Liver (tissue), 9 donors: ENCODE measurements around the gene HIVEP2. TPM values are rescaled to one million over a fixed set of nuclear protein-coding genes. Genes with fewer than 3 reads are reported as not detected.

Source experiments
- DNase-seq: peaks from one replicate; pipeline ENCODE4 v3.0.0-alpha.2; 2017; ENCODE audit warnings: low spot score
- H3K27ac ChIP-seq, 2 donors: one replicate each; pipeline ENCODE4 v1.7.0; 2013; ENCODE audit warnings: inconsistent platforms in 2 of 2, low read length in 2 of 2, control low read depth in 1 of 2, low read depth in 1 of 2, mild to moderate bottlenecking in 1 of 2
- H3K27me3 ChIP-seq, 4 donors: one replicate each; pipeline versions ENCODE4 v1.6.1 to v1.7.0; 2013; ENCODE audit warnings: low read length in 3 of 4, inconsistent platforms in 1 of 4, mild to moderate bottlenecking in 1 of 4, moderate library complexity in 1 of 4; ENCODE audit not compliant: control insufficient read depth in 4 of 4, insufficient read depth in 4 of 4
- H3K36me3 ChIP-seq, 4 donors: one replicate each; pipeline versions ENCODE4 v1.6.1 to v1.7.0; 2013; ENCODE audit warnings: low read length in 3 of 4, mild to moderate bottlenecking in 3 of 4, low read depth in 1 of 4, moderate library complexity in 1 of 4; ENCODE audit not compliant: control insufficient read depth in 4 of 4, insufficient read depth in 3 of 4
- H3K4me1 ChIP-seq, 4 donors: one replicate each; pipeline versions ENCODE4 v1.6.1 to v1.7.0; 2013; ENCODE audit warnings: low read length in 3 of 4, mild to moderate bottlenecking in 3 of 4, moderate library complexity in 1 of 4; ENCODE audit not compliant: control insufficient read depth in 4 of 4, insufficient read depth in 4 of 4
- H3K4me3 ChIP-seq, 3 donors: one replicate each; pipeline versions ENCODE4 v1.6.1 to v1.7.0; 2013; ENCODE audit warnings: low read length in 3 of 3, control low read depth in 1 of 3, low read depth in 1 of 3, mild to moderate bottlenecking in 1 of 3
- H3K9ac ChIP-seq, 2 donors: one replicate each; pipeline ENCODE4 v1.7.0; 2013; ENCODE audit warnings: low read length in 2 of 2, mild to moderate bottlenecking in 2 of 2, moderate library complexity in 2 of 2, control low read depth in 1 of 2, low read depth in 1 of 2
- H3K9me3 ChIP-seq, 4 donors: one replicate each; pipeline versions ENCODE4 v1.6.1 to v1.7.0; 2013; ENCODE audit warnings: low read length in 3 of 4; ENCODE audit not compliant: control insufficient read depth in 4 of 4
- EGR1 ChIP-seq, 2 donors: IDR thresholded peaks; 2 replicates each; pipeline ENCODE4 v1.6.1; 2016 to 2018; ENCODE audit warnings: antibody characterized with exemption in 2 of 2, low read depth in 2 of 2
- FOXA2 ChIP-seq: IDR thresholded peaks from 2 replicates; pipeline ENCODE4 v1.6.1; 2016; ENCODE audit warnings: antibody characterized with exemption
- GABPA ChIP-seq, 2 donors: IDR thresholded peaks in 1 of 2; conservative IDR thresholded peaks in 1 of 2; 2 replicates each; pipeline ENCODE4 v1.6.1; 2016; ENCODE audit warnings: antibody characterized with exemption in 2 of 2, mild to moderate bottlenecking in 1 of 2, moderate library complexity in 1 of 2
- HNF4A ChIP-seq, 2 donors: conservative IDR thresholded peaks; 2 replicates each; pipeline ENCODE4 v1.6.1; 2016; ENCODE audit warnings: antibody characterized with exemption in 2 of 2, mild to moderate bottlenecking in 2 of 2
- HNF4G ChIP-seq: IDR thresholded peaks from 2 replicates; pipeline ENCODE4 v1.6.1; 2016; ENCODE audit warnings: antibody characterized with exemption
- JUND ChIP-seq, 2 donors: IDR thresholded peaks; 2 replicates each; pipeline ENCODE4 v1.6.1; 2016; ENCODE audit warnings: antibody characterized with exemption in 2 of 2
- NR2F2 ChIP-seq: IDR thresholded peaks from 2 replicates; pipeline ENCODE4 v1.6.1; 2016; ENCODE audit warnings: antibody characterized with exemption
- RAD21 ChIP-seq, 2 donors: IDR thresholded peaks; 2 replicates each; pipeline ENCODE4 v1.6.1; 2016; ENCODE audit warnings: antibody characterized with exemption in 2 of 2, mild to moderate bottlenecking in 2 of 2
- RXRA ChIP-seq, 2 donors: IDR thresholded peaks; 2 replicates each; pipeline ENCODE4 v1.6.1; 2017 to 2018; ENCODE audit warnings: antibody characterized with exemption in 2 of 2, mild to moderate bottlenecking in 1 of 2
- SP1 ChIP-seq: IDR thresholded peaks from 2 replicates; pipeline ENCODE4 v1.6.1; 2018; ENCODE audit warnings: antibody characterized with exemption, mild to moderate bottlenecking
- TAF1 ChIP-seq: conservative IDR thresholded peaks from 2 replicates; pipeline ENCODE4 v1.6.1; 2016; ENCODE audit warnings: antibody characterized with exemption, mild to moderate bottlenecking
- YY1 ChIP-seq: IDR thresholded peaks from 2 replicates; pipeline ENCODE4 v1.6.1; 2016; ENCODE audit warnings: antibody characterized with exemption, mild to moderate bottlenecking
- WGBS: extraction: QIAGEN DNeasy Blood & Tissue Kit; methylation state at CpG from one replicate; pipeline ENCODE4 v1.1.7; 2013; 5-methylcytosine and 5-hydroxymethylcytosine counted together
- polyA plus RNA-seq, 2 donors: library from polyadenylated mRNA; stranded (reverse) in 1 of 2; unstranded in 1 of 2; fragments of 200-250 nt in 1 of 2; fragments of >200 nt in 1 of 2; fragmentation: Nextera tagmentation in 1 of 2; extraction: Ambion mirVana in 1 of 2; gene quantifications; one replicate each; pipeline versions ENCODE4 v1.2.1 to v1.2.3, GENCODE V29; 2013 to 2015
- total RNA-seq, 2 donors: library from RNA; depleted of rRNA; stranded (reverse); fragments of >200 nt; gene quantifications; one replicate each; pipeline ENCODE4 v1.2.3, GENCODE V29; 2014
- TF ChIP-seq, protein P1 (sequence below): IDR thresholded peaks from 2 replicates; pipeline ENCODE4 v1.6.1; 2016; ENCODE audit warnings: antibody characterized with exemption
- TF ChIP-seq, protein P2 (sequence below): IDR thresholded peaks from 2 replicates; pipeline ENCODE4 v1.6.1; 2016; ENCODE audit warnings: antibody characterized with exemption
- TF ChIP-seq, protein P3 (sequence below): fragments of 150-350 bp; IDR thresholded peaks from 2 replicates; pipeline ENCODE4 v1.5.1; 2017; ENCODE audit warnings: improper control_type of control experiment, low read depth, low read length; ENCODE audit not compliant: missing input control
- TF ChIP-seq, protein P4 (sequence below): IDR thresholded peaks from 2 replicates; pipeline ENCODE4 v1.6.1; 2016; ENCODE audit warnings: antibody characterized with exemption
- TF ChIP-seq, protein P5 (sequence below): IDR thresholded peaks from 2 replicates; pipeline ENCODE4 v1.6.1; 2016; ENCODE audit warnings: antibody characterized with exemption, mild to moderate bottlenecking
- donor health status: healthy.
- donor health status: healthy.
- donor health status: healthy.
- donor health status: healthy.
- donor health status: healthy.

HIVEP2 gene
- total and polyA plus RNA-seq, 4 donors, result 0.82 to 6.6 (median 1.3) TPM

DNA sequence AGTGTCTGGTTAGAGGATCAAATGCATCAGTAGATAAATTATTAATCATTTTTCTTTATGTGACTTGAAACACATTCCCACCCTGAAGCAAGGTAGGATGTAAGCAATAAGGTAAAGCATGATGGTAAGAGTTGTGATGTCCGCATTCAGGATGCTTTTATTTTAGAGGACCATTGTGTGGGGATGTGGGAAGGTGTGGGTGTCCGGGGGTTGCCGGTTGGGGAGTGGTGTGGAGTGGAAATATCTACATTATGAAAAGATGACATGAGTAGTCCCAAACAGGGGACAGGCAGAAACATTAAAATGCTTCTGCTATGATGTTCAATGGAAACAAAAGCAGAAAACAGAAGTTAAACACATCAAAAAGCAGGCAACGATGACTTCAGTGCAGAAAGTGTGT, 215.4 kb downstream of the HIVEP2 start:
- no peak overlapping the region for H3K27ac ChIP-seq
- no peaks in the 10 kb centered on the region for H3K27me3 ChIP-seq
- H3K36me3 ChIP-seq, result no peaks in the 10 kb centered on the region
- no peaks in the 10 kb centered on the region for H3K9me3 ChIP-seq
- H3K4me3 ChIP-seq, result no peak overlapping the region
- no peak for DNase-seq
- H3K4me1 ChIP-seq, result no peaks in the 10 kb centered on the region
- TF ChIP-seq, protein P1, sequence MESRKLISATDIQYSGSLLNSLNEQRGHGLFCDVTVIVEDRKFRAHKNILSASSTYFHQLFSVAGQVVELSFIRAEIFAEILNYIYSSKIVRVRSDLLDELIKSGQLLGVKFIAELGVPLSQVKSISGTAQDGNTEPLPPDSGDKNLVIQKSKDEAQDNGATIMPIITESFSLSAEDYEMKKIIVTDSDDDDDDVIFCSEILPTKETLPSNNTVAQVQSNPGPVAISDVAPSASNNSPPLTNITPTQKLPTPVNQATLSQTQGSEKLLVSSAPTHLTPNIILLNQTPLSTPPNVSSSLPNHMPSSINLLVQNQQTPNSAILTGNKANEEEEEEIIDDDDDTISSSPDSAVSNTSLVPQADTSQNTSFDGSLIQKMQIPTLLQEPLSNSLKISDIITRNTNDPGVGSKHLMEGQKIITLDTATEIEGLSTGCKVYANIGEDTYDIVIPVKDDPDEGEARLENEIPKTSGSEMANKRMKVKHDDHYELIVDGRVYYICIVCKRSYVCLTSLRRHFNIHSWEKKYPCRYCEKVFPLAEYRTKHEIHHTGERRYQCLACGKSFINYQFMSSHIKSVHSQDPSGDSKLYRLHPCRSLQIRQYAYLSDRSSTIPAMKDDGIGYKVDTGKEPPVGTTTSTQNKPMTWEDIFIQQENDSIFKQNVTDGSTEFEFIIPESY, result no peak
- no peak for TF ChIP-seq HNF4G
- TF ChIP-seq FOXA2, result no peak
- TF ChIP-seq, protein P2, sequence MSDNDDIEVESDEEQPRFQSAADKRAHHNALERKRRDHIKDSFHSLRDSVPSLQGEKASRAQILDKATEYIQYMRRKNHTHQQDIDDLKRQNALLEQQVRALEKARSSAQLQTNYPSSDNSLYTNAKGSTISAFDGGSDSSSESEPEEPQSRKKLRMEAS, result no peak
- TF ChIP-seq TAF1, result no peak
- TF ChIP-seq NR2F2, result no peak
- no peak for TF ChIP-seq HNF4A (conservative IDR thresholded peaks at IDR 0.05)
- TF ChIP-seq EGR1 (IDR thresholded peaks at IDR 0.05; ENCODE audit: low read depth in 2 of 2), result no peak
- TF ChIP-seq JUND (IDR thresholded peaks at IDR 0.05), result no peak
- TF ChIP-seq GABPA (IDR thresholded peaks at IDR 0.05 in 1 of 2, conservative IDR thresholded peaks at IDR 0.05 in 1 of 2), result no peak
- no peak for TF ChIP-seq RXRA (IDR thresholded peaks at IDR 0.05)
- TF ChIP-seq, protein P3, sequence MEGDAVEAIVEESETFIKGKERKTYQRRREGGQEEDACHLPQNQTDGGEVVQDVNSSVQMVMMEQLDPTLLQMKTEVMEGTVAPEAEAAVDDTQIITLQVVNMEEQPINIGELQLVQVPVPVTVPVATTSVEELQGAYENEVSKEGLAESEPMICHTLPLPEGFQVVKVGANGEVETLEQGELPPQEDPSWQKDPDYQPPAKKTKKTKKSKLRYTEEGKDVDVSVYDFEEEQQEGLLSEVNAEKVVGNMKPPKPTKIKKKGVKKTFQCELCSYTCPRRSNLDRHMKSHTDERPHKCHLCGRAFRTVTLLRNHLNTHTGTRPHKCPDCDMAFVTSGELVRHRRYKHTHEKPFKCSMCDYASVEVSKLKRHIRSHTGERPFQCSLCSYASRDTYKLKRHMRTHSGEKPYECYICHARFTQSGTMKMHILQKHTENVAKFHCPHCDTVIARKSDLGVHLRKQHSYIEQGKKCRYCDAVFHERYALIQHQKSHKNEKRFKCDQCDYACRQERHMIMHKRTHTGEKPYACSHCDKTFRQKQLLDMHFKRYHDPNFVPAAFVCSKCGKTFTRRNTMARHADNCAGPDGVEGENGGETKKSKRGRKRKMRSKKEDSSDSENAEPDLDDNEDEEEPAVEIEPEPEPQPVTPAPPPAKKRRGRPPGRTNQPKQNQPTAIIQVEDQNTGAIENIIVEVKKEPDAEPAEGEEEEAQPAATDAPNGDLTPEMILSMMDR, result no peak
- TF ChIP-seq, protein P4, sequence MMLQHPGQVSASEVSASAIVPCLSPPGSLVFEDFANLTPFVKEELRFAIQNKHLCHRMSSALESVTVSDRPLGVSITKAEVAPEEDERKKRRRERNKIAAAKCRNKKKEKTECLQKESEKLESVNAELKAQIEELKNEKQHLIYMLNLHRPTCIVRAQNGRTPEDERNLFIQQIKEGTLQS, result no peak
- TF ChIP-seq, protein P5, sequence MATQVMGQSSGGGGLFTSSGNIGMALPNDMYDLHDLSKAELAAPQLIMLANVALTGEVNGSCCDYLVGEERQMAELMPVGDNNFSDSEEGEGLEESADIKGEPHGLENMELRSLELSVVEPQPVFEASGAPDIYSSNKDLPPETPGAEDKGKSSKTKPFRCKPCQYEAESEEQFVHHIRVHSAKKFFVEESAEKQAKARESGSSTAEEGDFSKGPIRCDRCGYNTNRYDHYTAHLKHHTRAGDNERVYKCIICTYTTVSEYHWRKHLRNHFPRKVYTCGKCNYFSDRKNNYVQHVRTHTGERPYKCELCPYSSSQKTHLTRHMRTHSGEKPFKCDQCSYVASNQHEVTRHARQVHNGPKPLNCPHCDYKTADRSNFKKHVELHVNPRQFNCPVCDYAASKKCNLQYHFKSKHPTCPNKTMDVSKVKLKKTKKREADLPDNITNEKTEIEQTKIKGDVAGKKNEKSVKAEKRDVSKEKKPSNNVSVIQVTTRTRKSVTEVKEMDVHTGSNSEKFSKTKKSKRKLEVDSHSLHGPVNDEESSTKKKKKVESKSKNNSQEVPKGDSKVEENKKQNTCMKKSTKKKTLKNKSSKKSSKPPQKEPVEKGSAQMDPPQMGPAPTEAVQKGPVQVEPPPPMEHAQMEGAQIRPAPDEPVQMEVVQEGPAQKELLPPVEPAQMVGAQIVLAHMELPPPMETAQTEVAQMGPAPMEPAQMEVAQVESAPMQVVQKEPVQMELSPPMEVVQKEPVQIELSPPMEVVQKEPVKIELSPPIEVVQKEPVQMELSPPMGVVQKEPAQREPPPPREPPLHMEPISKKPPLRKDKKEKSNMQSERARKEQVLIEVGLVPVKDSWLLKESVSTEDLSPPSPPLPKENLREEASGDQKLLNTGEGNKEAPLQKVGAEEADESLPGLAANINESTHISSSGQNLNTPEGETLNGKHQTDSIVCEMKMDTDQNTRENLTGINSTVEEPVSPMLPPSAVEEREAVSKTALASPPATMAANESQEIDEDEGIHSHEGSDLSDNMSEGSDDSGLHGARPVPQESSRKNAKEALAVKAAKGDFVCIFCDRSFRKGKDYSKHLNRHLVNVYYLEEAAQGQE, result no peak
- TF ChIP-seq SP1, result no peak
- no peak for TF ChIP-seq RAD21 (IDR thresholded peaks at IDR 0.05)
- 59% methylated on average over 4 of the region's 4 CpGs for WGBS
- H3K9ac ChIP-seq, result no peak overlapping the region

DNA sequence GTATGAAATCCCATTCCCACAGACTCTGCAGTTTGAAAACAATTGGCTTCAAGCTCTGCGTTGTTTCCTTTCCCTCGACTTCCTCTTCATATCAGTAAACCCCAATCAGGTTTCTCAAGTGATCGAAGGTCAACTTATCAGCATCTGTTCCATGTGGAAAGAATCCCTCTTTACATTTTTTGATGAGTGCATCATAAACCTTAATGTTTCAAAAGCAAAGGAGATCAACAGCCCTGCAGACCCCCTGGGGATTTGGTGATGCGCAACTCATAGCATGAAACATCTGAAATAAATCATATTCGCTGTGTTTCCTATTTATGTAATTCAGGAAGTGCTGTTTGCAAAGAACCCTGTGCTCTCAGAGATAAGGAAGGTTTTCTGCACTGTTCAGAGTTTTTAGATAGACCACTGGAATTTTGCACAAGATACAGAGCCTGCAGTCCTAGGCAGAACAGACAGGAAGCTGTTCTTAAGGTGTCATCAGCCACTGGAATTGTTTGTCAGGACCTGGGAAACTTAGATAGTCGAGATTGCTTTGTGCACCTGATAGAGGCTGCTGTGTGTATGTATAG, 216.0 kb downstream of the HIVEP2 start:
- Histone ChIP-seq H3K4me1 (no peaks in the 10 kb centered on the region), H3K9me3 (no peaks in the 10 kb centered on the region), H3K4me3 (no peak overlapping the region), H3K9ac (no peak overlapping the region), H3K36me3 (no peaks in the 10 kb centered on the region), H3K27ac (no peak overlapping the region), H3K27me3 (no peaks in the 10 kb centered on the region)
- 25% methylated on average over 6 of the region's 6 CpGs for WGBS
- DNase-seq, result no peak
- TF ChIP-seq, protein P2, result peak; percentile 10
- TF ChIP-seq HNF4G (no peak), SP1 (peak; percentile 23), EGR1 (IDR thresholded peaks at IDR 0.05; ENCODE audit: low read depth in 2 of 2) (peak in 1 of 2 donors; percentile 16), NR2F2 (peak; percentile 73), RXRA (IDR thresholded peaks at IDR 0.05) (no peak), YY1 (no peak), RAD21 (IDR thresholded peaks at IDR 0.05) (peak; percentile 6 to 14), JUND (IDR thresholded peaks at IDR 0.05) (no peak)
